Spleen (tissue), 7 donors: ENCODE data around the gene PRKCZ.

Experiments
- POLR2A ChIP-seq, 3 donors: fragments of 450-650 bp; IDR thresholded peaks; one replicate each; pipeline ENCODE4 v1.5.1; 2017; ENCODE audit warnings: antibody characterized with exemption in 3 of 3, mild to moderate bottlenecking in 1 of 3
- POLR2AphosphoS5 ChIP-seq, 3 donors: sonication (generic); formaldehyde crosslinking; IDR thresholded peaks; one replicate each; pipeline ENCODE4 v1.5.1; 2017; ENCODE audit warnings: antibody characterized with exemption in 3 of 3
- TF ChIP-seq, protein P1 (sequence below), 11 experiments: fragments of 200-600 bp in 7 of 11; fragments of 450-650 bp in 4 of 11; sonication (generic) in 4 of 11; IDR thresholded peaks in 8 of 11; conservative IDR thresholded peaks in 3 of 11; 1 replicate in 7 of 11; 2 replicates in 4 of 11; pipeline versions ENCODE4 v1.4.0 to v1.8.0; 2016 to 2021; ENCODE audit warnings: antibody characterized with exemption in 11 of 11, inconsistent platforms in 4 of 11, mild to moderate bottlenecking in 1 of 11
- donor health status: DM: no; HTN: no; CAD: no; lungs with moderate emphysema.
- donor health status: DM: no; HTN: no; CAD: no.
- donor health status: DM: no; HTN: no; CAD: no.

DNA sequence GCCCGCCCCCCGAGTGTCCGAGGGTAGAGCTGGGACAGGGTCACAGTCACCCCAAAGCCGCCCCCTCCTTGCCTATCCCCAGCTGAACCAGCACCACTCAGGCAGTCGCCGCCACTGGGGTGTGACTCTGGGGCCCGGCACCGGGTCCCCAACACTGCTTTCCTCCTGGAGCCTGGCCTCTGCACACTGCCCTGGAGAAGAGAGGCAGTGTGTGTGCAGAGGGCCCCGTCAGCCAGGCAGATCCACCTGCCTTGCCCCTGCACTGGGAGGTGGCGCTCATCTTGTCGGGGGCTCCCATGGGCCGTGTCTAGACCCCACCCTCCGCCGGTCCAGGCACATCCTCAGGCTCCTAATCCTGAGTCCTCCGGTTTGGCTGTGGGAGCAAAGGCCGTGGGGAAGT, 128.7 kb downstream of the PRKCZ start:
- TF ChIP-seq, protein P1, sequence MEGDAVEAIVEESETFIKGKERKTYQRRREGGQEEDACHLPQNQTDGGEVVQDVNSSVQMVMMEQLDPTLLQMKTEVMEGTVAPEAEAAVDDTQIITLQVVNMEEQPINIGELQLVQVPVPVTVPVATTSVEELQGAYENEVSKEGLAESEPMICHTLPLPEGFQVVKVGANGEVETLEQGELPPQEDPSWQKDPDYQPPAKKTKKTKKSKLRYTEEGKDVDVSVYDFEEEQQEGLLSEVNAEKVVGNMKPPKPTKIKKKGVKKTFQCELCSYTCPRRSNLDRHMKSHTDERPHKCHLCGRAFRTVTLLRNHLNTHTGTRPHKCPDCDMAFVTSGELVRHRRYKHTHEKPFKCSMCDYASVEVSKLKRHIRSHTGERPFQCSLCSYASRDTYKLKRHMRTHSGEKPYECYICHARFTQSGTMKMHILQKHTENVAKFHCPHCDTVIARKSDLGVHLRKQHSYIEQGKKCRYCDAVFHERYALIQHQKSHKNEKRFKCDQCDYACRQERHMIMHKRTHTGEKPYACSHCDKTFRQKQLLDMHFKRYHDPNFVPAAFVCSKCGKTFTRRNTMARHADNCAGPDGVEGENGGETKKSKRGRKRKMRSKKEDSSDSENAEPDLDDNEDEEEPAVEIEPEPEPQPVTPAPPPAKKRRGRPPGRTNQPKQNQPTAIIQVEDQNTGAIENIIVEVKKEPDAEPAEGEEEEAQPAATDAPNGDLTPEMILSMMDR (IDR thresholded peaks at IDR 0.05 in 8 of 11, conservative IDR thresholded peaks at IDR 0.05 in 3 of 11) = no peak
- no peak for TF ChIP-seq POLR2AphosphoS5 (IDR thresholded peaks at IDR 0.05)
- no peak for TF ChIP-seq POLR2A (IDR thresholded peaks at IDR 0.05)
